ENCODE results near the gene CROCC.

CROCC gene

GRCh38 chr1:17001760-17002523, 80.2 kb downstream of the CROCC start:
- H3K4me3 ChIP-seq (ENCODE audit: low read length) = no peak overlapping the region
- no peaks in the 10 kb centered on the region for H3K9me3 ChIP-seq (ENCODE audit: insufficient read depth, low read depth, low read length)
- H3K36me3 ChIP-seq (ENCODE audit: insufficient read depth, low read depth, low read length) = peaks cover 40% of the 10 kb centered on the region

GRCh38 chr1:17002524-17002902, 80.8 kb downstream of the CROCC start:
- Histone ChIP-seq H3K9ac (ENCODE audit: low read depth, low read length) (no peak overlapping the region), H3K4me3 (ENCODE audit: low read length) (no peak overlapping the region), H3K4me1 (ENCODE audit: insufficient read depth, low read length) (no peaks in the 10 kb centered on the region), H3K9me3 (ENCODE audit: insufficient read depth, low read depth, low read length) (no peaks in the 10 kb centered on the region), H3K27me3 (ENCODE audit: insufficient read depth, low read length) (no peaks in the 10 kb centered on the region), H3K27ac (ENCODE audit: low read length) (no peak overlapping the region), H3K36me3 (ENCODE audit: insufficient read depth, low read depth, low read length) (peaks cover 40% of the 10 kb centered on the region)

More at GRCh38 chr1:17001760-17002523, 80.2 kb downstream of the CROCC start:
- no peaks in the 10 kb centered on the region for H3K27me3 ChIP-seq (ENCODE audit: insufficient read depth, low read length)
- no peak overlapping the region for H3K27ac ChIP-seq (ENCODE audit: low read length)
- H3K9ac ChIP-seq (ENCODE audit: low read depth, low read length) = no peak overlapping the region
- no peaks in the 10 kb centered on the region for H3K4me1 ChIP-seq (ENCODE audit: insufficient read depth, low read length)

- H3K9me3 ChIP-seq (ENCODE audit: insufficient read depth, low read depth, low read length) = no peaks in the 10 kb centered on the region
- H3K4me1 ChIP-seq (ENCODE audit: insufficient read depth, low read length) = no peaks in the 10 kb centered on the region
- peaks cover 28% of the 10 kb centered on the region for H3K36me3 ChIP-seq (ENCODE audit: insufficient read depth, low read depth, low read length)
- H3K27me3 ChIP-seq (ENCODE audit: insufficient read depth, low read length) = no peaks in the 10 kb centered on the region
- no peak overlapping the region for H3K27ac ChIP-seq (ENCODE audit: low read length)
- no peak overlapping the region for H3K4me3 ChIP-seq (ENCODE audit: low read length)
- H3K9ac ChIP-seq (ENCODE audit: low read depth, low read length) = no peak overlapping the region
These were observed 83.0 kb downstream of the CROCC start for GRCh38 chr1:17004466-17005364.

GRCh38 chr1:17005365-17005740, 83.6 kb downstream of the CROCC start:
- Histone ChIP-seq H3K4me1 (ENCODE audit: insufficient read depth, low read length) (peaks cover under 1% of the 10 kb centered on the region), H3K9ac (ENCODE audit: low read depth, low read length) (no peak overlapping the region), H3K4me3 (ENCODE audit: low read length) (no peak overlapping the region), H3K9me3 (ENCODE audit: insufficient read depth, low read depth, low read length) (no peaks in the 10 kb centered on the region), H3K27me3 (ENCODE audit: insufficient read depth, low read length) (0 out of 2 replicates have a peak, but pooled peaks cover 1% of the 10 kb centered on the region), H3K27ac (ENCODE audit: low read length) (no peak overlapping the region), H3K36me3 (ENCODE audit: insufficient read depth, low read depth, low read length) (peaks cover 28% of the 10 kb centered on the region)

- 0 out of 2 replicates have a peak, but pooled peaks cover 5% of the 10 kb centered on the region for H3K27me3 ChIP-seq (ENCODE audit: insufficient read depth, low read length)
- no peaks in the 10 kb centered on the region for H3K9me3 ChIP-seq (ENCODE audit: insufficient read depth, low read depth, low read length)
- no peak overlapping the region for H3K9ac ChIP-seq (ENCODE audit: low read depth, low read length)
- peaks cover 20% of the 10 kb centered on the region for H3K36me3 ChIP-seq (ENCODE audit: insufficient read depth, low read depth, low read length)
- H3K4me3 ChIP-seq (ENCODE audit: low read length) = no peak overlapping the region
- peaks cover 6% of the 10 kb centered on the region for H3K4me1 ChIP-seq (ENCODE audit: insufficient read depth, low read length)
- no peak overlapping the region for H3K27ac ChIP-seq (ENCODE audit: low read length)
These were observed 85.4 kb downstream of the CROCC start for GRCh38 chr1:17007121-17007520.

- Histone ChIP-seq H3K9me3 (ENCODE audit: insufficient read depth, low read depth, low read length) (no peaks in the 10 kb centered on the region), H3K4me3 (ENCODE audit: low read length) (no peak overlapping the region), H3K4me1 (ENCODE audit: insufficient read depth, low read length) (peaks cover 19% of the 10 kb centered on the region), H3K27ac (ENCODE audit: low read length) (no peak overlapping the region), H3K36me3 (ENCODE audit: insufficient read depth, low read depth, low read length) (peaks cover 11% of the 10 kb centered on the region), H3K9ac (ENCODE audit: low read depth, low read length) (no peak overlapping the region), H3K27me3 (ENCODE audit: insufficient read depth, low read length) (0 out of 2 replicates have a peak, but pooled peaks cover 5% of the 10 kb centered on the region)
These were observed 86.6 kb downstream of the CROCC start for GRCh38 chr1:17008208-17008855.

GRCh38 chr1:17009706-17010105, 88.0 kb downstream of the CROCC start:
- Histone ChIP-seq H3K27ac (ENCODE audit: low read length) (no peak overlapping the region), H3K36me3 (ENCODE audit: insufficient read depth, low read depth, low read length) (peaks cover under 1% of the 10 kb centered on the region), H3K9me3 (ENCODE audit: insufficient read depth, low read depth, low read length) (no peaks in the 10 kb centered on the region), H3K4me3 (ENCODE audit: low read length) (no peak overlapping the region), H3K4me1 (ENCODE audit: insufficient read depth, low read length) (peaks cover 28% of the 10 kb centered on the region), H3K27me3 (ENCODE audit: insufficient read depth, low read length) (0 out of 2 replicates have a peak, but pooled peaks cover 5% of the 10 kb centered on the region), H3K9ac (ENCODE audit: low read depth, low read length) (no peak overlapping the region)

GRCh38 chr1:17011092-17011438, 89.3 kb downstream of the CROCC start:
- H3K36me3 ChIP-seq (ENCODE audit: insufficient read depth, low read depth, low read length) = no peaks in the 10 kb centered on the region
- peaks cover 33% of the 10 kb centered on the region for H3K4me1 ChIP-seq (ENCODE audit: insufficient read depth, low read length)
- no peak overlapping the region for H3K27ac ChIP-seq (ENCODE audit: low read length)
- H3K4me3 ChIP-seq (ENCODE audit: low read length) = peak overlapping the region; percentile 79
- H3K9me3 ChIP-seq (ENCODE audit: insufficient read depth, low read depth, low read length) = no peaks in the 10 kb centered on the region
- peak overlapping the region; percentile 8; the same call in 1 of the 2 replicates for H3K9ac ChIP-seq (ENCODE audit: low read depth, low read length)
- 0 out of 2 replicates have a peak, but pooled peaks cover 5% of the 10 kb centered on the region for H3K27me3 ChIP-seq (ENCODE audit: insufficient read depth, low read length)

- Histone ChIP-seq H3K4me1 (ENCODE audit: insufficient read depth, low read length) (peaks cover 37% of the 10 kb centered on the region), H3K9me3 (ENCODE audit: insufficient read depth, low read depth, low read length) (no peaks in the 10 kb centered on the region), H3K36me3 (ENCODE audit: insufficient read depth, low read depth, low read length) (no peaks in the 10 kb centered on the region), H3K4me3 (ENCODE audit: low read length) (peak within 1 kb of the TSS; percentile 79), H3K27me3 (ENCODE audit: insufficient read depth, low read length) (0 out of 2 replicates have a peak, but pooled peaks cover 5% of the 10 kb centered on the region), H3K27ac (ENCODE audit: low read length) (no peak within 1 kb of the TSS), H3K9ac (ENCODE audit: low read depth, low read length) (peak within 1 kb of the TSS; percentile 29; the same call in 1 of the 2 replicates)
These were observed 89.9 kb downstream of the CROCC start, which contains the start of gene ATP13A2 for GRCh38 chr1:17011439-17012307. ATP13A2 (minus strand) TSS chr1:17011928; CDS start chr1:17011738, 190 bp downstream.

- Histone ChIP-seq H3K36me3 (ENCODE audit: insufficient read depth, low read depth, low read length) (0 out of 2 replicates have a peak, but pooled peaks cover 3% of the 10 kb centered on the region), H3K4me1 (ENCODE audit: insufficient read depth, low read length) (peaks cover 37% of the 10 kb centered on the region), H3K27me3 (ENCODE audit: insufficient read depth, low read length) (0 out of 2 replicates have a peak, but pooled peaks cover 5% of the 10 kb centered on the region), H3K9ac (ENCODE audit: low read depth, low read length) (peak overlapping the region; percentile 20; the same call in 1 of the 2 replicates), H3K4me3 (ENCODE audit: low read length) (peak overlapping the region; percentile 62), H3K9me3 (ENCODE audit: insufficient read depth, low read depth, low read length) (no peaks in the 10 kb centered on the region), H3K27ac (ENCODE audit: low read length) (no peak overlapping the region)
These were observed 91.2 kb downstream of the CROCC start for GRCh38 chr1:17012775-17013490.
